Astrocyte of the cerebellum (primary cell): ENCODE data around the gene ATP1A1.

Experiments
- DNase-seq: peaks from one replicate; pipeline ENCODE4 v3.0.0-alpha.2; 2011; ENCODE audit warnings: low read depth
- H3K4me3 ChIP-seq: 2 replicates; pipeline ENCODE4 v1.5.1; 2011; ENCODE audit warnings: mild to moderate bottlenecking, low read depth, low read length, moderate library complexity
- in situ Hi-C: cut with HindIII; loops from 2 replicates; pipeline ENCODE4 v1.10.0; 2017; ENCODE audit warnings: low sequenced_read_pairs
- TF ChIP-seq, protein P1 (sequence below): IDR thresholded peaks from 2 replicates; pipeline ENCODE4 v1.5.1; 2012; ENCODE audit warnings: low read length, low read depth, moderate library complexity, mild to moderate bottlenecking; ENCODE audit errors: missing control alignments

ATP1A1 gene

DNA sequence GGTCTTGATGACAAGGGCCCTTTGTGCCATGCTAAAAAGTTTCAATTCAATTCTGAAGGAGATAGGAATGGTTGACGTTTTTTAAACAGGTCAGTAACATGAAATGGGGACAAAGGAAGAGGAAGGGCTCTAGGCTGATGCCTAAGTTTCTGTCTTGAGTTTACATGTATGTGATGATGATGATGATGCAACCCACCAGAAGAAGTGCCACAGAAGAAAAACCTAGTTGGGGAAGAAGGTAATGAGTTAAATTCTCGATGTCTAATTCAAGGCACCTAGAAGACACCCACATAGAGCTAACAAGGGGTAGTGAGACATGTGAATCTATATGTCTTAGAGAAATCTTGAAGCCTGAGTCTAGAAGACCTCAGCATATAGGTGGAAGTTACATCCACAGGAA lies 44.4 kb upstream of the ATP1A1 start:
- no peak overlapping the region for H3K4me3 ChIP-seq
- in situ Hi-C loops, result no loop called here
- DNase-seq, result no peak
- TF ChIP-seq, protein P1, sequence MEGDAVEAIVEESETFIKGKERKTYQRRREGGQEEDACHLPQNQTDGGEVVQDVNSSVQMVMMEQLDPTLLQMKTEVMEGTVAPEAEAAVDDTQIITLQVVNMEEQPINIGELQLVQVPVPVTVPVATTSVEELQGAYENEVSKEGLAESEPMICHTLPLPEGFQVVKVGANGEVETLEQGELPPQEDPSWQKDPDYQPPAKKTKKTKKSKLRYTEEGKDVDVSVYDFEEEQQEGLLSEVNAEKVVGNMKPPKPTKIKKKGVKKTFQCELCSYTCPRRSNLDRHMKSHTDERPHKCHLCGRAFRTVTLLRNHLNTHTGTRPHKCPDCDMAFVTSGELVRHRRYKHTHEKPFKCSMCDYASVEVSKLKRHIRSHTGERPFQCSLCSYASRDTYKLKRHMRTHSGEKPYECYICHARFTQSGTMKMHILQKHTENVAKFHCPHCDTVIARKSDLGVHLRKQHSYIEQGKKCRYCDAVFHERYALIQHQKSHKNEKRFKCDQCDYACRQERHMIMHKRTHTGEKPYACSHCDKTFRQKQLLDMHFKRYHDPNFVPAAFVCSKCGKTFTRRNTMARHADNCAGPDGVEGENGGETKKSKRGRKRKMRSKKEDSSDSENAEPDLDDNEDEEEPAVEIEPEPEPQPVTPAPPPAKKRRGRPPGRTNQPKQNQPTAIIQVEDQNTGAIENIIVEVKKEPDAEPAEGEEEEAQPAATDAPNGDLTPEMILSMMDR, result no peak

DNA sequence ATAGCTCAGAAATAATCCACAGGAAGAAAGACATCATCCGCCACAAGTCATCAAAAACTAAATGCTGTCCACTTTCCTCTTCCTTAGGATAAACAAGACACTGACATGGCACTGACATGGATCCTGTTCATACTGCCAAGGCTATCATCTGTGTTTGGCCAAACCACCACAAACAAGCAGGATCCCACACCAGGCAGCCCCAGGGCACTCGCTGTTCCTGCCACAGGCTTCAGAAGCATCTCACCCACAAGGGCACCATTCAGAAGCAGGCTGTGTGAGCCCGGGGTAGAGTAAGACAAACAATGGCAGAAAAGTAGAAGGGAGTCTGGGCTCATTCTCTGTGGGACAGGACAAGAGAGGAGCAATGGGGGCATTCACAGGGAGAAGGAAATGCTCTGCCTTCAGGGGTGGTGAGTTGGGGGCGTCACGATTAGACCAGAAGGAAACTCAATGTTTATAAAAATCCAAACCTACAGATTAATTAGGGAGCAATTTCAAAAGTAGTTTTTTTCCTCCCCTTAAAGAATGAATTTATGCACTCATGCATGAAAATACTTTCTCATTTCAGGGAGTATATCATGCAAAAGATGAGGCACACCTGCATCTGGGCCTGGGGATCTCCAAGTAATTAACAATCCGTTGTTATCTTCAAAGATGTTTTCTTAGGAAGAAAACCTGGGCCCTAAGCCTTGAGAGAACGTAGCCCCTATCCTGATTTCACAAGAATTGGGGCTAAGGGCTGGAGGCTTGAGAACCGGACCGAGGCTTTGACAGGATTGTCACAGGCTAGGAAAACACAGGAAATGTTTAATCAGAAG lies 43.3 kb upstream of the ATP1A1 start:
- TF ChIP-seq, protein P1, result no peak

DNA sequence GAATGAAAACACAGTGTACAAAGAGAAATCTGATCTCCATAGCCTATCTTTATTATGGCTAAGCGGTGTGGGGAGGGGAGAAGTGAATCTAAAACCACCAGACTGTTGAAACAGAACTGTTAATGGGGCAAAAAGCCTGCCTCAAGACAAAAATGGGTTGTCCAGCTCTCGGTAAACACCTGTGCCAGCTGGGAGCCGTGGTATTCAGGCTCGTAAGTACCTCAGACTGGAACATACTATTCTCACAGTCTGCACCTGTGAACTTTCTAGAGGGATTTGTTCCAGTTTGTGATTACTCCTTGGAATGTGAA lies 42.7 kb upstream of the ATP1A1 start:
- in situ Hi-C loops, result no loop called here
- H3K4me3 ChIP-seq, result no peak overlapping the region
- no peak for DNase-seq
- TF ChIP-seq, protein P1, result no peak

More for the DNA sequence above, 43.3 kb upstream of the ATP1A1 start:
- no peak for DNase-seq
- H3K4me3 ChIP-seq, result no peak overlapping the region
- in situ Hi-C loops, result no loop called here

DNA sequence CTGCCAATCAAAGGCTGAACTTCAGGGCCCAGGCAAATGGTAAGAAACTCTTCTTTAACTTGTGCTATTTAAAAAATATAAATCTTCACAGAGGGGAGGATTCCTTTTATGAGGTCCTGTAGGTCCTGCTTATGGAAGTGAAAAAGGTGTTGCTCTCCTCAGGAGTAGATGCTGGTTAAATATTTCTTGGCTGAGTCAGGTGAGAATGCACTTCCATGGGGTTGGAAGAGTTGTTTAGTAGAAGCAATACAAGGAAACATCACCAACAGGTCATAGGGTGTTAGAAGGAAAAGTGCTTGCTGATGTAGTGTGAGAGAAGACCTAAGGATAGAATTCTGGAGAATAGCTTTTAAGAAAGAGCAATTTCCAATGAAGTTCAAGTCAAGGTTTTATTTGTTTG lies 42.2 kb upstream of the ATP1A1 start:
- no peak for DNase-seq
- no peak overlapping the region for H3K4me3 ChIP-seq
- TF ChIP-seq, protein P1, result no peak
- in situ Hi-C loops, result no loop called here

DNA sequence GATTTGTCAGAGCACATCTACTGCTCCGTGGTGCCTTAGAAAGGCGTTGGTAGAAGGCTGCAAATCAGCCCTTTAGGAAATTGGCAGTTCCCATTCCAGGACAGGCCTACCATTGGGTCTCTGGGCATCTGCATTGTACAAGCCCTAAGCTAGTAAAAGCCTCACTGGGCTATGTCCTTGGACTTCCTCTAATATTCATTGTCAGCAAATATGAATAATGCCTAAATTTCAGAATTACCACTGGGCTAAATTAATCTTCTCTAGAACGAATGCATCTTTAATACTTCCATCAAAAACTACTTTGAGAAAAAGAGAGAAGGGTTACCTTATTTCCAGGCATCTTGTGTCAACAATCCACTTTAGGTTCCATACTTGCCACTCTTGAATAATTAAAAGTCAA lies 41.5 kb upstream of the ATP1A1 start:
- in situ Hi-C loops, result no loop called here

DNA sequence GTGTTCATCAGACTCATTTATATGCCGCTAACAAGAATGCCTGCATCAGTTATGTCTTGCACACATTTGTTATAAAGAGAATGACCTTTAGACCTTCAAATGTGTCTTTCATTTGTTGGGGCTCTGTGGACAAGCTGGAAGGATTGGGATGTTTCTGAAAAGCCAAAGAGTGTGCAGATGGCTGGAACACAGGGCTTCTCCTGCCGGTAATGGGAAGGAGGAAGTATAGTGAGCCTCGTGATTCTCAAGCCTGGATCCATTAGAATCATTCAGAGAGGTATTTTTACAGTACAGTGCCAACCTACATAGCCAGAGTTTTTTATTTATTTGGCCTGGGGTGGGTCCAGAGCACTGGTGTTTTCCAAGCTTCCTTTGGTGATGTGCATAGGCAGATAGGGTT lies 40.6 kb upstream of the ATP1A1 start:
- in situ Hi-C loops, result no loop called here

More for the DNA sequence above, 41.5 kb upstream of the ATP1A1 start:
- no peak overlapping the region for H3K4me3 ChIP-seq
- TF ChIP-seq, protein P1, result no peak
- no peak for DNase-seq

More for the DNA sequence above, 40.6 kb upstream of the ATP1A1 start:
- TF ChIP-seq, protein P1, result no peak
- DNase-seq, result no peak
- H3K4me3 ChIP-seq, result no peak overlapping the region
